Measurements from ENCODE around the gene RNF181.

DNA sequence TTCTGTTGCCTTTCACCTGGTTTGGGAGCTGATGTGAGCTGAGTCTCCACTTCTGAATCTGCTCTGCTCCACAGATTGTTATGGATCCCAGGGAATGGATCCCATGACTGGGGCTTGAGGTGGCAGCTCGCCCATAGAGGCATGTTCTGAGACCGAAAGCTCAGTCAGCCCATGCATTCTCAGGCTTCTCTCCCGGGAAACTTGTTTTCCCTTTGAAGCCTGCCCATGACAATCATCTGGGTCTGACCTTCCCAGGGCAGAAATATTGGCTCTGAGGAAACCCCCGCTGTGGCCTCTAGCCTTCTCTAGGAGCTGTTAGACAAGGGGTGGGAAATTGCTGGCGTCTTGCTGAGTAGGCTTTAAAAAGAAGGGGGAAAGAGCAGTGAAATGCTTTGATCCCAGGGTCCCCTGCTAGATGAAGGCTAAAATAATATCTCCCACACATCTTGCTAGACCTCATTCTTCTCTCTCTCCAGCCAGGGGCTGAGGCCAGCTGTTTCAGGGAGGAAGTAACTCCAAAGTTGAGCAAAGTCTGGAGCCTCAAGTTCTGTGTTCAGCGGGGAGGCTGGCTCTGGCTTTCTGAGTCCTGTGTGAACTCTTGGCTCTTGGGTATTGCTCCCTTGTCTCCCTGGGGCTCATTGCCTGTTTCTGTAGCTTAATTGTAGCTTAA lies 16.1 kb upstream of the RNF181 start:
- no peak for TF ChIP-seq SIN3A (IDR thresholded peaks at IDR 0.05; ENCODE audit: borderline replicate concordance, insufficient read depth, low read length)
- no peak for TF ChIP-seq TAF1 (IDR thresholded peaks at IDR 0.05; ENCODE audit: borderline replicate concordance, insufficient read depth, low read length)

Data from PFSK-1 (cell line).